M059J (cell line): ENCODE measurements around the gene RTN4IP1. TPM values are rescaled to one million over a fixed set of nuclear protein-coding genes. Genes with fewer than 3 reads are reported as not detected.
"Not testable (repeated sequence)": the region's sequence is repeated elsewhere in the genome, so short reads cannot be mapped to it uniquely, and the experiment has no call there.

ENCODE experiments used
- DNase-seq: peaks from one replicate; pipeline ENCODE4 v3.0.0-alpha.2; 2012; ENCODE audit warnings: low read depth
- total RNA-seq: library from RNA; depleted of rRNA; stranded (reverse); fragments of >200 nt; shearing (Covaris generic); gene quantifications from 2 replicates; pipeline ENCODE4 v1.2.3, GENCODE V29; 2014

RTN4IP1 gene
- total RNA-seq, 1 experiment from 2014 or later = 13.3 TPM

GRCh38 chr6:106586815-106587415 is 42.4 kb downstream of the RTN4IP1 start:
- DNase-seq = no peak

- DNase-seq = no peak
Observed at GRCh38 chr6:106581468-106581867, 47.8 kb downstream of the RTN4IP1 start.

GRCh38 chr6:106579281-106579680 is 50.0 kb downstream of the RTN4IP1 start:
- DNase-seq = peak; percentile 15

- peak; percentile 97 for DNase-seq
Observed at GRCh38 chr6:106574741-106575458, 54.4 kb downstream of the RTN4IP1 start.

GRCh38 chr6:106572875-106573585 is 56.3 kb downstream of the RTN4IP1 start:
- no peak for DNase-seq

GRCh38 chr6:106572436-106572835 is 56.9 kb downstream of the RTN4IP1 start:
- no peak for DNase-seq

- no peak for DNase-seq
Observed at GRCh38 chr6:106569428-106569827, 59.9 kb downstream of the RTN4IP1 start.

GRCh38 chr6:106568530-106568929 is 60.8 kb downstream of the RTN4IP1 start:
- DNase-seq = peak; percentile 44

- DNase-seq = no peak
Observed at GRCh38 chr6:106564476-106564875, 64.8 kb downstream of the RTN4IP1 start.

GRCh38 chr6:106563614-106564013 is 65.7 kb downstream of the RTN4IP1 start:
- no peak for DNase-seq

- peak; percentile 40 for DNase-seq
Observed at GRCh38 chr6:106561686-106562405, 67.5 kb downstream of the RTN4IP1 start.

- peak; percentile 53 for DNase-seq
Observed at GRCh38 chr6:106560996-106561685, 68.2 kb downstream of the RTN4IP1 start.

- DNase-seq = not testable (repeated sequence)
Observed at GRCh38 chr6:106559659-106560058, 69.6 kb downstream of the RTN4IP1 start.

GRCh38 chr6:106558364-106558763 is 70.9 kb downstream of the RTN4IP1 start:
- no peak for DNase-seq

GRCh38 chr6:106557837-106558236 is 71.5 kb downstream of the RTN4IP1 start:
- DNase-seq = no peak

- DNase-seq = peak; percentile 49
Observed at GRCh38 chr6:106556368-106556960, 72.8 kb downstream of the RTN4IP1 start.

- DNase-seq = no peak
Observed at GRCh38 chr6:106555767-106556166, 73.5 kb downstream of the RTN4IP1 start.

GRCh38 chr6:106553440-106553839 is 75.9 kb downstream of the RTN4IP1 start:
- DNase-seq = no peak

- no peak for DNase-seq
Observed at GRCh38 chr6:106551155-106551554, 78.1 kb downstream of the RTN4IP1 start.

GRCh38 chr6:106549521-106549920 is 79.8 kb downstream of the RTN4IP1 start:
- DNase-seq = no peak

GRCh38 chr6:106548926-106549455 is 80.3 kb downstream of the RTN4IP1 start:
- not testable (repeated sequence) for DNase-seq
